CD1c-positive myeloid dendritic cell (primary cell): Measurements from ENCODE around the gene FAXDC2.

Experiments
- DNase-seq: peaks from one replicate; pipeline ENCODE4 v3.0.0-alpha.2; 2016; ENCODE audit errors: extremely low spot score

Gene FAXDC2

GRCh38 chr5:154797762-154798161 lies 52.6 kb downstream of the FAXDC2 start:
- DNase-seq, result no peak

GRCh38 chr5:154795235-154795596 lies 55.2 kb downstream of the FAXDC2 start:
- no peak for DNase-seq

GRCh38 chr5:154794525-154795234 lies 55.7 kb downstream of the FAXDC2 start:
- DNase-seq, result no peak

GRCh38 chr5:154793599-154794524 lies 56.5 kb downstream of the FAXDC2 start:
- DNase-seq, result no peak

- no peak for DNase-seq
Measured at GRCh38 chr5:154791535-154791934, 58.9 kb downstream of the FAXDC2 start.

GRCh38 chr5:154788212-154788611 lies 62.2 kb downstream of the FAXDC2 start:
- DNase-seq, result no peak

GRCh38 chr5:154786414-154786813 lies 64.0 kb downstream of the FAXDC2 start:
- no peak for DNase-seq

- DNase-seq, result no peak
Measured at GRCh38 chr5:154784856-154785255, 65.5 kb downstream of the FAXDC2 start.

GRCh38 chr5:154783774-154784460 lies 66.5 kb downstream of the FAXDC2 start:
- DNase-seq, result no peak

- no peak for DNase-seq
Measured at GRCh38 chr5:154782812-154783592, 67.4 kb downstream of the FAXDC2 start.

- no peak for DNase-seq
Measured at GRCh38 chr5:154782326-154782725, 68.1 kb downstream of the FAXDC2 start.

- no peak for DNase-seq
Measured at GRCh38 chr5:154780128-154780527, 70.3 kb downstream of the FAXDC2 start.

GRCh38 chr5:154779105-154779504 lies 71.3 kb downstream of the FAXDC2 start:
- no peak for DNase-seq

- no peak for DNase-seq
Measured at GRCh38 chr5:154778534-154778933, 71.9 kb downstream of the FAXDC2 start.

- no peak for DNase-seq
Measured at GRCh38 chr5:154776167-154776566, 74.2 kb downstream of the FAXDC2 start.

- no peak for DNase-seq
Measured at GRCh38 chr5:154773326-154773725, 77.1 kb downstream of the FAXDC2 start.

GRCh38 chr5:154771383-154771901 lies 79.0 kb downstream of the FAXDC2 start:
- no peak for DNase-seq

- no peak for DNase-seq
Measured at GRCh38 chr5:154770111-154770510, 80.3 kb downstream of the FAXDC2 start.
